SK-N-MC (cell line): ENCODE results near the gene PDE5A.

ENCODE experiments used
- DNase-seq: peaks from one replicate; pipeline ENCODE4 v3.0.0-alpha.2; 2011; ENCODE audit warnings: low read depth, low spot score
- H3K27ac ChIP-seq: fragments of 200-600 bp; sonication (generic); 2 replicates; pipeline ENCODE4 v1.5.1; 2016; ENCODE audit warnings: mixed run types
- H3K36me3 ChIP-seq: fragments of 200-600 bp; sonication (generic); 2 replicates; pipeline ENCODE4 v1.6.1; 2017; ENCODE audit warnings: antibody characterized with exemption, low read length, mixed read lengths; ENCODE audit not compliant: insufficient read depth
- H3K4me3 ChIP-seq: fragments of 200-600 bp; sonication (generic); 2 replicates; pipeline ENCODE4 v1.5.1; 2016
- H3K9ac ChIP-seq: fragments of 200-600 bp; sonication (generic); 2 replicates; pipeline ENCODE4 v1.8.0; 2017; ENCODE audit warnings: mixed run types, mixed read lengths; ENCODE audit not compliant: insufficient read length
- H3K9me3 ChIP-seq: fragments of 200-600 bp; sonication (generic); 2 replicates; pipeline ENCODE4 v1.6.1; 2017; ENCODE audit warnings: low read depth, mild to moderate bottlenecking, antibody characterized with exemption, low read length, moderate library complexity, mixed read lengths
- EZH2 ChIP-seq: fragments of 200-600 bp; sonication (generic); IDR thresholded peaks from one replicate; pipeline ENCODE4 v1.6.1; 2017; ENCODE audit warnings: antibody characterized with exemption
- FOXP2 ChIP-seq: optimal IDR thresholded peaks from 2 replicates; pipeline ENCODE3; 2011; ENCODE audit warnings: mild to moderate bottlenecking, moderate library complexity; ENCODE audit not compliant: insufficient read depth; ENCODE audit errors: extremely low read length, control extremely low read depth
- POLR2AphosphoS5 ChIP-seq: IDR thresholded peaks from 2 replicates; pipeline ENCODE4 v1.6.1; 2012; ENCODE audit warnings: mild to moderate bottlenecking, low read depth, low read length, borderline replicate concordance

The PDE5A gene

DNA sequence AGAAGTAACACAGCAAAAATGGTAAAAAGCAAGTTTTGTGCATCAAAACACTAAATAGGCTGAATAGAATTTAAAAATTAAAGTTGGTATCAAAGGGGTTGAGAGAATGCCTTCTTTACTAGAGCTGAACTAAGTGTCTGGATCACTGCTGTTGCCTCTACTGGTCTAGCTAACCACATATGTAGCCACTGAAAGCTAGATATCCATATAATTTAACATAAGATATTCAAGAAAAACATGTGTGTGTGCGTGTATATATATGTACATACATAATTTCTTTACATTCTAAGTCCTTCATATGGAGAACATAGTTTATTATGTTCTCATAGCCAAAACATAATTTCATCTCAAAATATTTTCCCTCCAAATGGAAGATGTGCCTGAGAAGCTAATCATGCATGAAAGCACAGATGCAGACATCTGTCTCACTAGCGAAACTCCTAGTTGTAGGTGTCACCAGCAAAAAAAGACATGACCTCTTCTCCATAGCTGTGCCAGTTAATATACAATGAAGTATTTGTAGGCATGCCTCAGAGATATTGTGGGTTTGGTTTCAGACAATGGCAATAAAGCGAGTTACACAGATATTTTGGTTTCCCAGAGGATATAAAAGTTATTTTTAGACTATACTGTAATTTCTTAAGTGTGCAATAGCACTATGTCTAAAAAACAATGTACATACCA is 47.3 kb downstream of the PDE5A start:
- DNase-seq: no peak
- Histone ChIP-seq H3K9ac (no peak overlapping the region), H3K9me3 (no peaks in the 10 kb centered on the region), H3K36me3 (no peaks in the 10 kb centered on the region), H3K27ac (no peak overlapping the region), H3K4me3 (no peak overlapping the region)
- TF ChIP-seq FOXP2 (no peak), EZH2 (no peak), POLR2AphosphoS5 (no peak)

DNA sequence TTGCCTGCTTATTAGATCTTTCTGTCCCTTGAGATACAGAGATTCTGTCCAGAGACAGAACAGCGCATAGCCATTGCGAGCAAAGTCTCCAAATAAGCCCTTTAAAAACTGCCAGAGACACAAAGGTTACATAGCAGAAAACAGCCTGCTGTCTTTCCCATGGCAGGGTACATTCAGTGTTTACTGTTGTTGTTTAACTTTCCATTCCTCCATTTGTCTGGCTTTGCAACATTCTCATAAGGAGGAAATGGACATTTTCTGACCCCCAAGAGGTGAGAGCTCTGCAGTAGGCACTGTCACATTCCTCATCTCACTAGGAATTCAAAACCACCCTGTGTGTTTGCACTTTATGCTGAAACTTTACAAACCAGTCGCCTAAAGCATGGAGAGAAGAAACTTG is 48.3 kb downstream of the PDE5A start:
- DNase-seq: no peak
- no peaks in the 10 kb centered on the region for H3K9me3 ChIP-seq
- H3K4me3 ChIP-seq: no peak overlapping the region
- no peak overlapping the region for H3K9ac ChIP-seq
- no peak overlapping the region for H3K27ac ChIP-seq
- H3K36me3 ChIP-seq: no peaks in the 10 kb centered on the region
- TF ChIP-seq POLR2AphosphoS5 (no peak), FOXP2 (no peak), EZH2 (no peak)

DNA sequence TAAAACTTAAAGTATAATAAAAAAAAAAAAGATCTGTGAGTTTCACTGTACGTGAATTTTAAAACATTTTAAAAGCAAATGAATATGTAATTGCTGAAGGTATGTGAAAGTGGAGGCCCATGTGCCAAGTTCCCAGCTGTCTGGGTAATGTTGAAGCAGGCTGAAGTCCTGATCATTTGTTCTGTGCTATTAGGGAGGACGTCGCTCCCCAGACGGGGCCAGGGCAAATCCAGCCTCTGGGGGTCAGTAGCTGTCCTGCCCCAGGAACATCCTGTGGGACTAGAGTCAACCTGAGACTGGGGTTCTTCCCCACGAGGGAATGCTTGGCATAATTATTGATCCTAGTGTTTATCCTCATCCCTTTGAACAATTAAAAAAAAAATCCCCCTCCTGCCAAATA is 48.8 kb downstream of the PDE5A start:
- DNase-seq: no peak
- no peaks in the 10 kb centered on the region for H3K36me3 ChIP-seq
- TF ChIP-seq EZH2 (no peak), POLR2AphosphoS5 (no peak), FOXP2 (no peak)
- no peak overlapping the region for H3K27ac ChIP-seq
- no peak overlapping the region for H3K9ac ChIP-seq
- H3K4me3 ChIP-seq: no peak overlapping the region
- H3K9me3 ChIP-seq: no peaks in the 10 kb centered on the region

DNA sequence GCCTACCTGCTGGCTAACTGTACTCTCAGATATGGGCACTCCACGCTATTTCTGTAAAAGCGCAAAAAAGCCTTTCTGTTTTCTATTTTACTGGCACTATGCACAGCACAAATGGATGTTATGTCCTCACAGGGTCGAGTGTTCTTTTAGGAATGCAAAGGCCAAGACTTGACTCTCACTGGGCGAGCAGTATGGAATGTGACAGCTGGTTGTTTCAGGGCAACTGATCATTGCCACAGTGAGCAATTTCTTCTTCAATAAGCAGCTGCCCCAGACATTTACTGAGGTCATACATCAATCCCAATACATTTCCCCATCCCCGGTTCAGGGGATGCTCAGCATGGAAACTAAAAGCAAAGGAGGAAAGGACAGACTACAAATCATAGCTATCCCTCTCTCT is 58.2 kb downstream of the PDE5A start:
- no peak overlapping the region for H3K9ac ChIP-seq
- no peaks in the 10 kb centered on the region for H3K9me3 ChIP-seq
- DNase-seq: no peak
- TF ChIP-seq POLR2AphosphoS5: no peak
- no peak overlapping the region for H3K4me3 ChIP-seq
- H3K27ac ChIP-seq: no peak overlapping the region
- H3K36me3 ChIP-seq: no peaks in the 10 kb centered on the region

DNA sequence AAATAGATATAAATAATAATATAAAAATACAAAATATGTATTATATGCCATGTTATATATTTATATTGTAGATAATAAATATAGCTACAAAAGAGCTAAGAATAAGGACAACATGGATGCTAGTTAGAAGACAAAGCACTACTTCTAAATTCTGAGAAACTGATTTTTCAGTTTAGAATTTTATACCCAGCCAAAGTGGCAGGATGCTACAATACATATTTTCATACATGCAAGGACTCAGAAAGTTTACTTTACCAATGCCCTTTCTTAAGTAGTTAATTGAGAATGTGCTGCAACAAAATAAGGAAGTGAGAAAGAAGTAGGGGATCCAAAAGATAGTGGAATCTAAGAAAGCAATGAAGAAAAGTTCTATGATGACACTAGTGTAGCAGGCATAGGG is 64.5 kb downstream of the PDE5A start:
- Histone ChIP-seq H3K9ac (no peak overlapping the region), H3K36me3 (no peaks in the 10 kb centered on the region), H3K4me3 (no peak overlapping the region), H3K9me3 (peaks cover 4% of the 10 kb centered on the region; the same call in 1 of the 2 replicates), H3K27ac (no peak overlapping the region)
- no peak for TF ChIP-seq EZH2
- DNase-seq: no peak

DNA sequence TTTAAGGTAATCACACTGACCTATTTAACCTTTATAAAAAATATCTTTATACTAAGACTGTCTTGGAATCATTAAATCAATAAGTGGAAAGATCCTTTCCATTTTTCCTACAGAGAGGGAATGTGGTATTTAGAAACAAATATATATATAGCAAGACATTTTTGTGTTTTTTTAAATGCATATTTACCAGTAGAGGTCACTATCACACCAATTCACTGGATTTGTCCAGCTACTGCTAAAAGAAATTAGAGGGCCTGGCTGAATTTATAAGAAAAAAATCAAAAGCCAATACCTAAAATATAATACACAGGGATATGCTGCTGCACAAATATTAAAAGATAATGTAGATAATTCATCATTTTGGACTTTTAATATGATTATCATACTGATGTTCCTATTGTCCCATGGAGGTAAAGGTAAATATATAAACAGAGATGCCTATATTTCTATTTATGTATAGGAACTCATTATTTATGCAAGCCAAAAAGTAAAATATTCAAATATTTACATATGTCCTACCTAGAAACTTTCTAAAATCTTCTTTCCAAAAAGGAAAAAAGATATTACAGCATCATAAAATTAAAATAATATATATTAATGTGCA is 69.5 kb downstream of the PDE5A start:
- no peak for TF ChIP-seq EZH2
- no peak for TF ChIP-seq FOXP2
- TF ChIP-seq POLR2AphosphoS5: no peak
- H3K36me3 ChIP-seq: no peaks in the 10 kb centered on the region
- H3K4me3 ChIP-seq: no peak overlapping the region
- no peak overlapping the region for H3K27ac ChIP-seq
- H3K9ac ChIP-seq: no peak overlapping the region
- DNase-seq: peak; percentile 16
- H3K9me3 ChIP-seq: no peaks in the 10 kb centered on the region

DNA sequence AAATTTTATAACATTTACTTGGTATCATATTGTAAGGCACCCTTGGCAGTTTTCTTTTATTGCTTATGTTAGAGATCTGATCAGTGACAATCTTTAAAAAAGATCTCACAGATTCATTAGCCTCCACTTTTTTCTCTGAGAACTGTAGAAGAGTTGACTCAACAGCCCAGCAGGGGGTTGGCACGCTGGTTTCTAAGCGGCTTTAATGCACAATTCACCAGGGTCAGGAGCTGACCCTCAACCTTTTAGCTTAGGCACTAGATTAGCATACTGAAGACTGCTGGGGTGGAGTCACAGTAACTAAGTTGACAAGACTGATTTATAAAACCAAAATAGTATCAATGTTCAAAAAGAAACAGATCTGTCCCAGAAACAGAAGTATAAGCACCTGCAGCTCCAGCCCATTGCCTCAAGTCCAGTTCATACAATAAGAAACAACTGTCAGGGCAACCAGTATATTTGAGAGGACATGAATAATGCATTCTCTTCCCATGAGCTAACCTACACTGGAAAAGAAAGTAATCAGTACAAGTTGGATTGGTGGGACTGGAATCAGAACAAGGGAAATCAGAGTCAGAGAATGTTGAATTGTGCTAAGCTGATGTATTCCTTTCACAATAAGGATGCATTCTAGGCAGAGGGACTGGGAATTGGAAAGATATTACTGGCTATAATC is 77.6 kb downstream of the PDE5A start:
- DNase-seq: no peak
- Histone ChIP-seq H3K27ac (no peak overlapping the region), H3K9me3 (no peaks in the 10 kb centered on the region), H3K36me3 (no peaks in the 10 kb centered on the region), H3K4me3 (no peak overlapping the region), H3K9ac (no peak overlapping the region)
- TF ChIP-seq POLR2AphosphoS5 (no peak), EZH2 (no peak), FOXP2 (no peak)

DNA sequence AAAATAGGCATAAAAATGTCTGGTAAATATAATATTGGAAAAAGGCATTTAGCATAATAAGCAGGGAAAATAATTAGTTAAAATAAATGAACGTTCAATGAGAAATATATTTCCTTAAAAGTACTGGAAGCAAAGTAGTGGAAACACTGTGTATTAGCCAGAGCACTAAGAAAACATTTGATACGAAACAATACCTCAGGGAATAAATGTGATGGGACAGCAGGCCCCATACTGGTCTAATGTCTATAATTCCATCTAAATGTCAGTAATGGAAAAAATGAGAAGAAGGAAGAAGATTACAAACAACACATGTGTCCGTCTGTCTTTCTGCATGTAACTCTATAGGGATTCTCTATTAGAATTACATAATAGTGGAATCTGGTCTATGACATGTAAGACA is 79.0 kb downstream of the PDE5A start:
- H3K9ac ChIP-seq: no peak overlapping the region
- no peak overlapping the region for H3K27ac ChIP-seq
- TF ChIP-seq POLR2AphosphoS5: no peak
- no peak for TF ChIP-seq EZH2
- no peak for TF ChIP-seq FOXP2
- H3K9me3 ChIP-seq: no peaks in the 10 kb centered on the region
- no peaks in the 10 kb centered on the region for H3K36me3 ChIP-seq
- H3K4me3 ChIP-seq: no peak overlapping the region
- DNase-seq: no peak

DNA sequence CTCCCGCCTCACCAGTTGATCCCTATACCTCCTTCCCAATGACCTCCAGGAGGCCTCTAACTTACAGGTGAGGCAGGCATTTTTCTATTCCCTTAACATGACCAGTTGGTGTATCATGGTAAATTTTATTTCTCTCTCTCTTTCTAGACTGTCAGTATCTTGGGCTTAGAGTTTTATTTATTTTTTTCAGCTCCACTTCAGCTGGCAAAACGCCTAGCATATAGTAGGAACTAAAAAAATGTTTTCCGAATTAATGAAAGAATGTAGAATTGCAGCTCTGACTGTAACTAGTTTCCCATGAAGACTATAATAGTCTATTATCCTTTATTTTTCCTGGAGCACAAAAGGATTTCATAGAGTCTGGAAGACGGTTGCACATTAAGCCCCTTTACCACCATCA is 84.8 kb downstream of the PDE5A start:
- TF ChIP-seq FOXP2 (no peak), POLR2AphosphoS5 (no peak), EZH2 (no peak)
- H3K9ac ChIP-seq: no peak overlapping the region
- no peaks in the 10 kb centered on the region for H3K36me3 ChIP-seq
- H3K9me3 ChIP-seq: no peaks in the 10 kb centered on the region
- no peak overlapping the region for H3K27ac ChIP-seq
- no peak overlapping the region for H3K4me3 ChIP-seq
- no peak for DNase-seq
